Stimulated activated CD8-positive, alpha-beta memory T cell treated with anti-CD3 and anti-CD28 coated beads, Interleukin-15, amount 100 ng/mL, for 48 hours (primary cell): ENCODE measurements around the gene TPRG1L.
"Not testable (repeated sequence)": the region's sequence is repeated elsewhere in the genome, so short reads cannot be mapped to it uniquely, and the experiment has no call there.

Experiments used
- DNase-seq, 2 donors: peaks; one replicate each; pipeline ENCODE4 v3.0.0-alpha.2; 2020; ENCODE audit warnings: low read depth in 2 of 2

The TPRG1L gene

GRCh38 chr1:3609016-3609768 is 15.6 kb upstream of the TPRG1L start:
- no peak for DNase-seq

DNA sequence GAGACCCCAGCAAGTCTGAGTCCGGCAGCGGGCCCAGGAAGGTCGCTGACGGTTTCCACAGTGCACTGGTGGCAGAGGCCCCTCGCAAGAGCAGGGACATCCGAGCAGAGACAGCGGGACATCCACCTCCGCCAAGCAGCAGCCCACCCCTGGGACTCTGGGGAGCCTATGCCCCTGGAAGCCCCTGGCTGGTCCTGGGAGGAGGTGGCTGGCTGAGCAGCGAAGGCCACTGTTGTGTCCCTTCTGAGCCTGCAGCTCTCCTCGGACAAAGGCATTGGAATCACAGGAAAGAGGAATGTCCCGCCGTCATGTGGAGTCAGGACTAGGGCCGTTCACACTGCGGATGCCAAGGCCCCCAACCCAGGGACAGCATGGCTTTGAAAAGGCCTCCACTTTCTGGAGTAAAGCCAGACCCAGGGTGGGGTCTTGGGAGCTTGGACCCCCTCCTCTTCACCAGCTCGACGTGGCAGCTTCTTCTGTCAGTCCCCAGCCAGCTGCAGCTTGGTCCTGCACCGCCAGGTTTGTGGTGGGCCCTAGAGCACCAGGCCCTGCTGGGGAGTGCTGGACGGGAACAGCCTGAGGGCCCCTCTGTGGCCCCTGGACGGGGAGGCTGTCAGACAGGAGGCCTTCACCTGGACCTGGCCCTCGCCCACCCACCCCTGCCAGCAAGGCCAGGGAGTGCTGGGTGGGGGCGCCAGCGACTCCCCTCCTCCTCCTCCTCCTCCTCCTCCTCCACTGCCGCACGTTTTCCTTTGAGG is 14.9 kb upstream of the TPRG1L start:
- no peak for DNase-seq

DNA sequence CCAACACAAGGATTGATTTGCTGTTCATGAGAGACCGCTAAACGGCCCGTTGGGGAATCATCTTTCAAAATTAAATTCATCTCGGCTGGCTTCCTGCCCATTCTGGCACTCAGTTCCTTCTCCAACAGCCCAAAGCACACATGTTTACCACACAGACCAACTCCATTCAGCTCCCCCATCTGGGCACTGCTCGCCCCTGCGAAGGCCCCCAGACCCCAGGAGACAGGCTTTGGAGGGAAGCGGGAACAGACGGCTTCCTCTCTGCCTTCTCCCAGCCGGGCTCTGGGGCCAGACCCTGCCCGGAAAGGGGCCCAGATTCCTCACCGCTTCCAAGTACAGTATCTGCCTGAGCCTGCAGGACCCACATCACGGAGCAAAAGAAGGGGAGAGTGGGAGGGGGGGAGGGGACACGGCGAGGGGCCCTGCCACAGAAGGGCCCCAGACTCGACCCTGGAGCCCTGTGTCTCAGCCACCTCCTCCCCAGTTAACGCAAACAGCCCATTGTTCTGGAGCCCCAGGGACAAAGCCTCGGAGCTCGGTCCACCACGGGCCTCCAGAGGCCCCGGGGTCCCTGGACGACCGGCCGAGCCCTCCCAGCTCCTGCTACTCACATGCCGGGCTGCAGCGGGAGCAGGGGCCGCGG is 14.2 kb upstream of the TPRG1L start:
- DNase-seq = no peak

DNA sequence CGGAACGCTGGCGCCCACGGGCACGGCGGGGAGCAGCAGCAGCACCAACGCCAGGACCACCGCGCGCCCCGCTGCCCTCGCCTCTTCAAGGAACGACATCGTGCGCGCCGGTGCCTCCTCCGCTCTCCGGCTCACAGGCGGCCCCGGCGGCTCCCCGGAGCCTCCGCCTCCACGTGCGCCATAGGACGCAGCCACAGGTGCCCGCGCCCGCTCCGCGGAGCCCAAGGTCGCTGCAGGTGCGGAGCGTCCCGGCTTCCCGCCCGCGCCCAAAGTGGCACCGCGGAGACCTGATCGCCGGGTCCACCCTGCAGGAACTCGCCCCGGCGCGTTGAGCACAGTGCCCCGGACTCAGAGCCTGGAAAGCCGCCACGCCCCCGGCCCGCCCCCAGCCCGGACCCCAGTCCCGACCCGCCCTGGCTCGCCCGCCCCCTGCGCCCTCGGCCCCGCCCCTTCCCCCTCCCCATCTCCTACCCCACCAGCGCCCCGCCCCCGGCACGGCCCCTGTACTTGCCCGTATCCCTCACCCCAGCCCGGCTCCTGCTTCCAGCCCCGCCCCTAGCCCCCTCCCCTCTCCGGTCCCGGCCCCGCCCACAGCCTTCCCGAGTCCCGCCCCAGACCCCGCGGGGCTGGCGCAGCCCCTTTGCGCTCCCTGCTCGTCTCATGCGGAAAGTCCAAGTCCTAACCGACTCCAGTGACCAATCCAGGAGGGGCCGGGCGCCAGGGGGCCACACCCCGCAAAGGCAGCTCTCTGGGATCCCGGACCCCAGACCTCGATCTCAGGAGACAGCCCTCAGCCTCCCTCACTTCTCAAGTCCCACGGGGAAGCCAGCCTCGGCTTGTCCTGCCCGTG is 13.4 kb upstream of the TPRG1L start, which contains the start of gene MEGF6:
TSS of gene MEGF6 (minus strand) at position 339 of the 850 bp plus-strand sequence. CDS start at position 99, 240 bp downstream.
- peak; percentile 39 to 41 for DNase-seq

DNA sequence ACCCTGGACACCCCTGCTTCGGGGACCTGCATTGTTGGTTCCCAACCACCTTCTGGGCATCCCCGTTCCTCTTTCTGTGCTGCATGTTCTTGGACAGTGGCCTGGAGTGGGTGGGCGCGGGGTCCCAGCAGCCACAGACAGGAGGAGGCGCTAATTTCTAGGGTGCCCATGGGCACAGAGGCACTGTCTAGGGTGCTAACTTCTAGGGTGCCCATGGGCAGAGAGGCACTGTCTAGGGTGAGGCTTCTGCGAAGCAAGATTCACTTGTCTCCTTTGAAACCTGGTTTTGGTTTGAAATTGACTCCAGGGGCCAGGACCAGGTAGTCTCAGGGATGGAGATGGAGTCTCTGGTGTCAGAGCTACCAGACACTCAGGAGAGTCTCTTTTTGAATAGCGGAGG is 12.7 kb upstream of the TPRG1L start:
- DNase-seq = no peak

DNA sequence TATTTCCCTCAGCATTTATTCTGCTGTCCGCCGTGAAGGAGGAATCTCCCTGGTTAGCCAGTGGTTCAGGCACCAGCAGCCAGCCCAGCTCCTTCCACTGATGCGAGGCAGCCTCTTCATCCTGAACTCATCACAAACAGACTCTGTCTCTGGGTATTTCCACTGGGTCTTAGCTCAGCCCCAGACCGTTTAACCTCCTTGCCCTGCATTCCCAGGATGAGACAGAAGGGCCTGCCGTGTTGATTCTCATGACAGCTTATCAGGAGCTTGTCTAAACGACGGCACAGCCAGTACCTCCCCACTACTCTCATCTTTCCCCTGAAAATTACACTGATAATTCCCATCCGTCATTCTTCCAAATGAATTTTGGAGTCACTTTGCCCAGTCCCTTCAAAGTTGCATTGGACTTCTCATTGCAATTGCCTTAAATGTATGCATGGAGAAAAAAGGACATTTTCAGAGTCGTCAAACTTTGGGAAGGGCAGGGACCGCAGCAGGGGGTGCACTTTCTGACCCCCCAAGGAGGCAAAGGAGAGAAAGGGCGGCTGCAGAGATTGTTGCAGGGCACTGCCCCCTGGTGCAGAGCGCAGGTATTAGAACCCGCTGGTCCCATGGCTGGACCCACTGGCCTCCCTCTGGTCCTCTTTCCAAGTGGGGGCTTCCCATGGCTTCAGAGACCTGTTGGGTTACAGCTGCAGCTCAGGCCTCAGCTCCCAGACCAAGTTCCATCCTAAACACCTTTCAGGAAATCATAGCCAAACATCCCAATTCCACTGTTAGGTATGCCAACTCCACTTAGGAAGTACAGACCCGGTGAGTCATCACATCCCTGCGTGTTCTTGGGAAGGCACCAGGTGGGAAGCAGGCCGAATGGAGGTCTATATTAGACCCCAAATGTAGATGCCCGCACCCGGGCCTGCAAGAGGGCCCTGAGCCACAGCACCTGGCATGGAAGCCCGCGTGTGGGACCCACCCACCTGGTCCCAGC is 9.8 kb upstream of the TPRG1L start:
- no peak for DNase-seq

DNA sequence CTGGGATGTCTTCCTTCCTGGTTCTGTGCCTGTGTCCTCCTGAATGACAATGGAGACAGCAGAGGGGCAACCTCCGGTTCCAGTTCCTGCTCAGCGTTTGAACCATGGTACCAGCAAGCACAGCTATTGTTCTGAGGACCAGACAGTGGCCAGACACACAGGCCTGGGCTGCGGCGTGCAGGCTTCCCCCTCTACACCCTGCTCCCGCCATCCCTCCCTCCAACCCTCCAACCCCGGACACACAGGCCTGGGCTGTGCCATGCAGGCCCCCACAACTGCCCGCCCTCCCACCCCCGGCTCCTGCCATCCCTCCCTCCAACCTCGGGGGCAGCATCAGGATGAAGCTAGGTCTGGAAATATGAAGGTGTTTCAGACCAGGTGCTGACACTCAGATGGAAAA is 8.0 kb upstream of the TPRG1L start:
- DNase-seq = no peak

DNA sequence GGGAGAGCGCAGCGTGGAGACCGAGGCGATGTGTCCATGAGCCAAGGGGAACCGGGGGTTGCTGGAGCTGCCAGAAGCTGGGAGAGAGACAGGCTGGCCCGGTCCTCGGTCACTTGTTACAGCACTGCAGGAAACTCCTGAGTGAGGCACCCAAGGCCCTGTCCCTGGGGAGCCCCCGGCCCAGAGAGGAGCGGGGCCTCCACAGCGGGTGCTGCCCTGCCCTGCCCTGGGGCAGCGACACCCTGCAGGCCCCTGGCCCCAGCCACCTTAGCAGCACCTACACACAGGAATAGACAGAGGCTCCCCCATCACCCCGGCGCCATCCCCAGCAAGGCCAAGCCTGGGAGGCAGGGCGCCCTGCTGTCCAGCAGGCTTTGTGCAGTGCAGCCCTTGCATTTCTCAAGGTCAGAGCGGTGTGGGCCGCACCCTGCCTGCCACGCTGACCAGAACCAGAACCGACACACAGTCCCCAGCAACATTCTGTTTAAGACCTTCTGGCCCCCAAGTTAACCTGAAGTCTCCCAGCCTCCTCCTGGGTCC is 6.9 kb upstream of the TPRG1L start:
- no peak for DNase-seq

GRCh38 chr1:3618531-3618880 is 6.3 kb upstream of the TPRG1L start:
- DNase-seq = no peak

- DNase-seq = peak; percentile 49 to 54
These were observed 5.7 kb upstream of the TPRG1L start for GRCh38 chr1:3618881-3619671.

- DNase-seq = no peak
These were observed 4.1 kb upstream of the TPRG1L start for GRCh38 chr1:3620708-3621107.

GRCh38 chr1:3621151-3621671 is 3.6 kb upstream of the TPRG1L start:
- not testable (repeated sequence) for DNase-seq

GRCh38 chr1:3622102-3622501 is 2.7 kb upstream of the TPRG1L start:
- DNase-seq = not testable (repeated sequence)

- DNase-seq = no peak
These were observed 1.2 kb upstream of the TPRG1L start for GRCh38 chr1:3623441-3624199.

- DNase-seq = no peak
These were observed 514 bp downstream of the TPRG1L start for GRCh38 chr1:3625151-3625907.

- no peak for DNase-seq
These were observed 1.2 kb downstream of the TPRG1L start for GRCh38 chr1:3626025-3626424.

DNA sequence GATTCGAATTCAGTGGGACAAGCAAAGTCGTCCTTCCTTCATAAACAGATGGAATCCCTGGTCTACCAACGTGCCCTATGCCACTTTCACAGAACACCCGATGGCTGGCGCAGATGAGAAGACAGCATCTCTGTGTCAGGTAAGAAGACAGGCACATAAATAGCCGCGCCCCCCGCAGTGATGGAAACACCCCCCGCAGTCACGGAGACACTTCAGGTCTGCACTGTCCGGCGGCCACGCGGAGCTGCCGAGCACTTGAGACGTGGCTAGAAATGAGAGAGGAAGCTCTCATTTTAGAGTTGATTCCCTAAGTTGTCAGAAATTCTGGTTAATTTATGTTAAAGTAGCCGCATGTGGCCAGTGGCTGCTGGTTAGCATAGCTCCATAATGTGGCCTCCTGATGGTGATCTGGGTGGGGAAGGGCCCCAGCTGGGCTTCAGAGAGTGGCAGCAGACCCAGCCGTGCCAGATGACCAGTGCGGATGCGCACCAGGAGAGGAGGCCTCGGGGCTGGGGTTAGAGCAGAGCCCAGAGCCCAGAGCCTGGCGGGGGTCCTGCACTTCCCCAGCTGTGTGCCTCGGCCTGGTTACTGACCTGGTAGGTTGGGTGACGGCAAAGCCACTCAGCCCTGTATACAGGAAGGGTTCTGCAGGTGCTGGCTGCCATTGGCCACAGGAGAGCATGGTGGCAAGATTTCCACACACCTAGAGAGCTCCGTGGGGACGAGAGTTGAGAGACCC is 2.9 kb downstream of the TPRG1L start:
- no peak for DNase-seq
